ENCODE results near the gene ARHGAP22.

DNA sequence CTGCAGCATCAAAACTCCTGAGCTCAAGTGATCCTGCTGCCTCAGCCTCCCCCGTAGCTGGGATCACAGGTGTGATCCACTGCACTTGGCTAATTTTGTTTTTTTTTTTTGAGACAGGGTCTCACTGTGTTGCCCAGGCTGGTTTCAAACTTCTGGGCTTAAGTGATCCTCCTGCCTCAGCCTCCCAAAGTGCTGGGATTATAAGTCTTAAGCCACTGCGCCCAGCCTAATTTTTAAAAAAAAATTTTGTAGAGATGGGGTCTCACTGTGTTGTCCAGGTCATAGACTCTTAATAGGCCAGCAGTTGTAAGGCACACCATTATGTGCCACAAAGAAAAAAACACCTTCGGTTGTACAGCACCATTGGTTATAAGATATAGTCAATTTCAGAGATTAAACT is 176.0 kb downstream of the ARHGAP22 start:
- TF ChIP-seq, protein P1, sequence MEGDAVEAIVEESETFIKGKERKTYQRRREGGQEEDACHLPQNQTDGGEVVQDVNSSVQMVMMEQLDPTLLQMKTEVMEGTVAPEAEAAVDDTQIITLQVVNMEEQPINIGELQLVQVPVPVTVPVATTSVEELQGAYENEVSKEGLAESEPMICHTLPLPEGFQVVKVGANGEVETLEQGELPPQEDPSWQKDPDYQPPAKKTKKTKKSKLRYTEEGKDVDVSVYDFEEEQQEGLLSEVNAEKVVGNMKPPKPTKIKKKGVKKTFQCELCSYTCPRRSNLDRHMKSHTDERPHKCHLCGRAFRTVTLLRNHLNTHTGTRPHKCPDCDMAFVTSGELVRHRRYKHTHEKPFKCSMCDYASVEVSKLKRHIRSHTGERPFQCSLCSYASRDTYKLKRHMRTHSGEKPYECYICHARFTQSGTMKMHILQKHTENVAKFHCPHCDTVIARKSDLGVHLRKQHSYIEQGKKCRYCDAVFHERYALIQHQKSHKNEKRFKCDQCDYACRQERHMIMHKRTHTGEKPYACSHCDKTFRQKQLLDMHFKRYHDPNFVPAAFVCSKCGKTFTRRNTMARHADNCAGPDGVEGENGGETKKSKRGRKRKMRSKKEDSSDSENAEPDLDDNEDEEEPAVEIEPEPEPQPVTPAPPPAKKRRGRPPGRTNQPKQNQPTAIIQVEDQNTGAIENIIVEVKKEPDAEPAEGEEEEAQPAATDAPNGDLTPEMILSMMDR (conservative IDR thresholded peaks at IDR 0.05 in 1 of 2, IDR thresholded peaks at IDR 0.05 in 1 of 2; ENCODE audit: low read depth in 1 of 2, low read length in 2 of 2) = no peak
- no peak for TF ChIP-seq EZH2 (IDR thresholded peaks at IDR 0.05; ENCODE audit: low read length, missing control alignments)
